A172 (cell line): ENCODE results near the gene RPP25L. TPM values are rescaled to one million over a fixed set of nuclear protein-coding genes. Genes with fewer than 3 reads are reported as not detected.
"Not testable (repeated sequence)": the region's sequence is repeated elsewhere in the genome, so short reads cannot be mapped to it uniquely, and the experiment has no call there.

ENCODE experiments used
- DNase-seq: peaks from one replicate; pipeline ENCODE4 v3.0.0-alpha.2; 2015; ENCODE audit warnings: low spot score
- total RNA-seq: library from RNA; depleted of rRNA; stranded (reverse); fragments of >200 nt; shearing (Covaris generic); gene quantifications from 2 replicates; pipeline ENCODE4 v1.2.3, GENCODE V29; 2014; rRNA removed

Gene RPP25L
- 20.1 and 26.2 TPM in 2 replicates for total RNA-seq

- peak; percentile 52 for DNase-seq
These were observed at the start of gene RPP25L for GRCh38 chr9:34611811-34612787. TSS of gene RPP25L (minus strand) at chr9:34612097. CDS start at chr9:34611296, 801 bp downstream.

- DNase-seq: peak; percentile 59
These were observed 47.8 kb upstream of the RPP25L start for GRCh38 chr9:34659592-34660253.

- DNase-seq: no peak
These were observed 46.6 kb upstream of the RPP25L start for GRCh38 chr9:34658461-34658860.

GRCh38 chr9:34656992-34657391 lies 45.1 kb upstream of the RPP25L start:
- DNase-seq: no peak

GRCh38 chr9:34655394-34655793 lies 43.5 kb upstream of the RPP25L start:
- DNase-seq: no peak

GRCh38 chr9:34654323-34655051 lies 42.6 kb upstream of the RPP25L start:
- DNase-seq: no peak

- no peak for DNase-seq
These were observed 41.5 kb upstream of the RPP25L start for GRCh38 chr9:34653151-34654072.

GRCh38 chr9:34652602-34653000 lies 40.7 kb upstream of the RPP25L start:
- no peak for DNase-seq

- DNase-seq: peak; percentile 87
These were observed 40.1 kb upstream of the RPP25L start, which contains the start of gene IL11RA for GRCh38 chr9:34651876-34652601. TSS of gene IL11RA (plus strand) at chr9:34652185. CDS start at chr9:34655218, 3,033 bp downstream.

GRCh38 chr9:34651321-34651720 lies 39.4 kb upstream of the RPP25L start:
- peak; percentile 69 for DNase-seq

GRCh38 chr9:34650816-34651215 lies 38.9 kb upstream of the RPP25L start:
- no peak for DNase-seq

GRCh38 chr9:34648673-34649072 lies 36.8 kb upstream of the RPP25L start:
- DNase-seq: no peak

GRCh38 chr9:34647651-34648050 lies 35.8 kb upstream of the RPP25L start:
- DNase-seq: no peak

- DNase-seq: no peak
These were observed 35.1 kb upstream of the RPP25L start for GRCh38 chr9:34647084-34647403.

- DNase-seq: peak; percentile 73
These were observed 34.5 kb upstream of the RPP25L start, which contains the start of gene GALT for GRCh38 chr9:34646211-34647083. TSS of gene GALT (plus strand) at chr9:34646675. CDS start at chr9:34646705, 30 bp downstream.

GRCh38 chr9:34644766-34645314 lies 32.9 kb upstream of the RPP25L start:
- no peak for DNase-seq

GRCh38 chr9:34642679-34643078 lies 30.8 kb upstream of the RPP25L start:
- no peak for DNase-seq

GRCh38 chr9:34639322-34639721 lies 27.4 kb upstream of the RPP25L start:
- not testable (repeated sequence) for DNase-seq

GRCh38 chr9:34638138-34638445 lies 26.2 kb upstream of the RPP25L start:
- DNase-seq: no peak
